Superior temporal gyrus (tissue), 1 donor: ENCODE results near the gene STPG3.

ENCODE experiments used
- DNase-seq: peaks from one replicate; pipeline ENCODE4 v3.0.0-alpha.2; 2016; ENCODE audit errors: extremely low spot score

The STPG3 gene

DNA sequence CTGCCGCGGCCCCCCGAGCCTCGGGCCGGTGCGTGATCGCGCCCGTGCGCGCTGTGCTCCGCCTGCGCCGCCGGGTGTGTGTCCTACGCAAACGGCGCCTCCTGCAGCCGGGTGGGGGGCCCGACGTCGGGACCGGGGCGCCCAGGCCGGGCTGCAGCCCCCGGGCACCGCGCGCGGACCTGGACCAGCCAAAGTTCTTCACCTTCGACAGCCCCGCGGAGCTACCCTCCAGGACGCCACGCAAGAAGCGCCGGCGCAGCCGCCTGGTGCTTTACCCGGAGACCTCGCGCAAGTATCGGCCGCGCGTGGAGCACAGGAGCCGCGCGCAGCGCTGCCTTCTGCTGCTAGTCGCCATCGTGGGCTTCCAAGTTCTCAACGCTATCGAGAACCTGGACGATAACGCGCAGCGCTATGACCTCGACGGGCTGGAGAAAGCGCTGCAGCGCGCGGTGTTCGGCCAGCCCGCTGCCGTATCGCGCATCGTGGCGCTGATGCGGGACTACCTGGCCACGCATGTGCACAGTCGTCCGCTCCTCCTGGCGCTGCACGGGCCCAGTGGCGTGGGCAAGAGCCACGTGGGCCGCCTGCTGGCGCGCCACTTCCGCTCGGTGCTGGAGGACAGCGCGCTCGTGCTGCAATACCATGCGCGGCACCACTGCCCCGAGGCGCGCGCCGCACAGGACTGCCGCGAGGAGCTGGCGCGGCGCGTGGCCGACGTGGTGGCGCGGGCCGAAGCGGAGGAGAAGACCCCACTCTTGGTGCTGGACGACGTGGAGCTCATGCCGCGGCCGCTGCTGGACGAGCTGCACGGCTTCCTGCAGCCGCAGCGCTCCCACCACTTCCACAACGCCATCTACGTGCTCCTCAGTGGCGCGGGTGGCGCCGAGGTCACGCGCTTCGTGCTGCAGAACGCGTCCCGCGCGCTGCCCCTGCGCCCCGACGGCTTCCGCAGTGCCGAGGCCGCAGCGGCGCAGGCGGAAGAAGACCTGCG is 27.9 kb downstream of the STPG3 start:
- no peak for DNase-seq

DNA sequence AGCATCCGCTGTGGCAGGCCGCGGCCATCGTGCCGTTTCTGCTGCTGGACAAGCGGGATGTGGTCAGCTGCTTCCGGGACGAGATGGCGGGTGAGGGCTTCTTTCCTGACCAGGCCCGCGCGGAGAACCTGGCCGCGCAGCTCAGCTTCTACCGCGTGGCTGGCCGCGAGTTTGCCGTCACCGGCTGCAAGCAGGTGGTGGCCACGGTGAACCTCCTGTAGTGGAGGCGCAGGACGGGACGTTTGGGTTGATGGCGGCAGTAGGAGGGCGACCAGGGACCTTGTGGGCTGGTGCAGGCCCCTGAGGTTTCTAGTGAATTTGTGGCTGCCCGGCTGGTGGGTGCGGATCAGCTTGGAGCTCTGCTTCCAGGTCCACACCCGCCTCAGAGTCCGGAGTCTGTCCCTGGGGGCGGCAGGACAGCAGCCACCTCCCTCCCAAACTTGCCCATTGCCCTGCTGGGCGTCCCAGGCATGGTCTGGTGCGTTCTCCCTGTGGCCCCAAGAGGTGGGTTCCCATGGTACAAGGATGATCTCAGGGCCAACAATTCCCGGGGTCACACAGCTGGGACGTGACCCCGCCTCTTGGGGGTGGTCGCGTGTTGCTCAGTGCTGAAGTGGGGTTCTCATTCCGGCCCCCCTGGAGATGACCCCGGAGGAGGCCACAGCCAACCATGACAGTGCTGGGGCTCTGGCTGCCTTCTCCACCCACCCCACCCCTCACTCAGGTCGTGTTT is 28.8 kb downstream of the STPG3 start:
- DNase-seq, result no peak

- DNase-seq, result no peak
Observed at GRCh38 chr9:137280474-137281344, 29.6 kb downstream of the STPG3 start.

- DNase-seq, result no peak
Observed at GRCh38 chr9:137281345-137282116, 30.4 kb downstream of the STPG3 start.

DNA sequence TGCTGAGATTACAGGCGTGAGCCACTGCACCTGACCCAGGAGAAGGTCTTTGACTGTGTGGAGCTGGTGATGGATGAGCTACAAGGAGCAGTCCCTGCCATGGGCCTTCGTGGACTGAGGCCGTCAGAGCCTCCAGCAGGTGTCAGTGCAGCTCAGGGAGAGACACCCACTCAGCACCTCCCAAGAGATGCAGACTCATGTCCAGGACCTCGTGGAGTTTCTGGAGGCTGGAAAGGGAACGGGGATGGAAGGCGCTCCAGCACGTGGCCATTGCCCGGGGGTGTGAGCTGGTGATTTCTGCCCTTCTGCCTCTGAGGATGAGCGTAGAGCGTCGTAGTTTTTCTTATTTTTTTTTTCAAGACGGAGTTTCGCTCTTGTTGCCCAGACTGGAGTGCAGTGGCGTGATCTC is 35.9 kb downstream of the STPG3 start:
- DNase-seq, result no peak

GRCh38 chr9:137293094-137293481 is 42.0 kb downstream of the STPG3 start:
- DNase-seq, result no peak

DNA sequence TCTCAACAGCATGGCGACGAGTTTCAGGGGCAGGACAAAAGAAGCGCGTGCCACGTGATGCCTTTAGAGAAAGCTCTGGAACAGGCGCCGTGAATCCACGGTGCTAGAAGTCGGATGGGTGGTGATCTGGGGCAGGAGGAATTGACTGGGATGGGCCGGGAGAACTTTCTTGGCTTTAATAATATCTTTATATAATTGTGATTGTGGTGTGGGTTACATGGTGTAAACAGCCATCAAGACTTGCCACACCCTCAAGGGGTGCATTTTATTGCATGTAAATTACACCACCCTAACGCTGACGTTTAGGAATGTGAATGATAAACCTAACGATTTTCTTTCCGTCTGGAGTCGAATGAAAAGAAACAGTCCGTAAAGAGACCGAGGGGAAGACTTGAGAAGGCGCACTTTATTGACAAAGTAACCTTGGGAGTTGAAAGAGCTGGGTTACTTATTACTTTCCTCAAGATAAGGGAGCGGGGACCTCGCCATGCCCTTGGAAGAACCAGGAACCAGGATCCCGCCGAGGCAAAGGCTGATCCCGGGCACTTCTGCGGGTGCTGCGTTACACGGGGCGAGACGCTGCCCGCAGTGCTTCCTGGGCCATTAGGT is 42.5 kb downstream of the STPG3 start:
- DNase-seq, result no peak

- DNase-seq, result no peak
Observed at GRCh38 chr9:137294091-137294680, 43.1 kb downstream of the STPG3 start.

DNA sequence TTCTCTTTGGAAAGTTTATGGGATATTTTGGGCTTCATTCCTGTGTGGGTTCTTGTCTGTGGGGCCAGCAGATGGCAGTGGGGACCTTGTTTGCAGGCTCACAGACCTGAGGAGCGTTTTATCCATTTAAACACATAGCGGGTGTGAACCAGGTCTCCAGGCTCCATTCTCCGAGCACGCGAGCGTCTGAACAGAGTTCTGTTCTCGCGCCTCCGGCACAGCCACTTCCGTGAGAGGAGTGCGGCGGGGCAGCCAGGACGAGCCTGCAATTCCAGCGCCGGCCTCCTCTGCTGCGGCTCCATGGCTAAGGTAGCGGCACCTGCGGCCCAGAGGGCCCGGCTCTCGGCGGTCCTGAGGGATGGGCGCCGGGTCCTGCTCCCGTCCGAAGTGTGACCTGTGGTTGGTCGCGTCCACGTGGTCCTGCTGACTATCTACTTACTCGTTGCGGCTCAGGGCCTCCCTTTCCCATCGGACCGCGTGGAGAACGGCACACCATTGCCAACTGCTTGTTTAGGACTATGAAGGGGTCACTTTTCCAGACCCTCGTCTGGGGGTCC is 43.7 kb downstream of the STPG3 start:
- DNase-seq, result no peak

DNA sequence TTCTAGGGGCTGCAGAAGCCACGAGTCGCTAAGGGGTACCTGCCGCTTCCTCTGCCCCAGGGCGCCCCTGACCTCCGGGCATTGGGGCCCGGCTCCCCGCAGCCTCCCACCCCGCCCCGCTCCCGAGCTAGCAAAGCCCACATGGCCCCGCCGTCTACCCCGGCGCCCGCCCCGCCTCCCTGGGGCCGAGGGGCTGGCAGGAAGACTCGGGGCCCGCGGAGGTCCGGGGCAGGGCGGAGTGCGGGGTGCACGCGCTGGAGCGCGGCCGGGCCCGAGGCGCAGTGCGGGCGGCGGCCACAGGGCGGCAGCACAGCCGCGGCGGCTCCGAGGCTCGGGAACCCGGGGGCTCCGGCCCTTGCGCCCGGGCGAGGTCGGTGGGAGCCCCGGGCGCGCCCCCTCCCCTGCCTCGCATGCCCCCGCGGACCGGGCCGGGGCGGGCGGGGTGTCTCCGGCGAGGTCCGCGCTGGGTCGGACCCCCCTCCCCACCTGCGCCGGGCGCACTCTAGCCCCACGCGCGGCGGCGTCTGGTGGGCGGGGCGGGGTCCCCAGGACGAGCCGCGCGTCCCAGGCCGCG is 44.2 kb downstream of the STPG3 start:
- DNase-seq, result no peak

- DNase-seq, result no peak
Observed at GRCh38 chr9:137295849-137296669, 45.0 kb downstream of the STPG3 start.

- no peak for DNase-seq
Observed at GRCh38 chr9:137296670-137297664, 45.9 kb downstream of the STPG3 start.

DNA sequence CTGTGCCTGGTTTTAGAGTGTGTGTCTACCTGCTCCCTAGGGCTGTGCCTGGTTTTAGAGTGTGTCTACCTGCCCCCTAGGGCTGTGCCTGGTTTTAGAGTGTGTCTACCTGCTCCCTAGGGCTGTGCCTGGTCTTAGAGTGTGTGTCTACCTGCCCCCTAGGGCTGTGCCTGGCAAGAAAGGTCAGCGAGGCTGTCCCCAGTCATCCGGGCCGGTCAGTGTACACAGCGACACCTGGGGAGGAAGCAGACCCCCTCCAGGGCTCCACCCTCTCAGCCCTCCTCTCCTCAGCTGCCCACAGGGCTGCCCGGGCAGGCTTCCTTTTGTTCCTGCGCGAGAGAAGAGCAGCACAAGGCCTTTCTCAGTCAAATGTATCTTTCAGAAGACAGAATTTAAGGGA is 46.9 kb downstream of the STPG3 start:
- DNase-seq, result no peak

DNA sequence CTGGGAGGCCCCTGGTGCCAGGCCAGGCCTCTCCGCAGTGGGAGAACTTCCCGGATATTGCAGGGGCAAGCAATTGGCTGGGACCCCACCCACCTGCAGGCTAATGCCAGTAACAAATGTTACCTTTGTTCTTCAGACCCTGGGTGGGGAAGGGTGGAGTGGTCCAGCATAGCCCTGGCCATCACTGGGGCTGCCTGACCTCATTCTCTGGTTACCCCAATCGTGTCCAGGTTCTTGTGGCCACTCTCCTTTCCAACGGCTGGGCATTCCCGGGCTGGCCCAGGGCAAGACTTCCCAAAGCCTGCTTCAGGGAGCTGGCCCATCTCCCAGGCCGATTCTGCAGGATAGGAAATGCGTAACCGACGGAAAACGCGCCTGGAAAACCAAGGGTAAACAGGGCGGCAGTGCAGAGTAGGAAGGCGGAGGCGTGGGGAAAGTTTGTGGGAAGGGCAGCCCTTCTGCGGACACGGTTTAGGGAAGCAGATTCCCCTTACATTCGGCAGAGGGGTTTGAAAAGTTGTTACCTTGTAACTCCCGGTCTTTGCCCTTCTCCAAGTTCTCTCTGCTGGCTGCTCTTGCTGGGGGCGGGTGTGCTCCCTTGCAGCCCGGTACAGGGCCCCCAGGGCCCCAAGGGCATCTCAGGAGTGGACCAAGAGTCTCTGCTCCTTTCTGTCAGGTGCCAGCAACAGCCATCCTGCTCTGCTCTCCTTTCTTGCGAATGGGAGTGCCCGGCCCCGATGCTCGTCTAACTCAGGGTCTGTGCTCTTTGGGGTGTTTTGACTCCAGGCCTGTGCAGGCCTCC is 47.5 kb downstream of the STPG3 start:
- no peak for DNase-seq

DNA sequence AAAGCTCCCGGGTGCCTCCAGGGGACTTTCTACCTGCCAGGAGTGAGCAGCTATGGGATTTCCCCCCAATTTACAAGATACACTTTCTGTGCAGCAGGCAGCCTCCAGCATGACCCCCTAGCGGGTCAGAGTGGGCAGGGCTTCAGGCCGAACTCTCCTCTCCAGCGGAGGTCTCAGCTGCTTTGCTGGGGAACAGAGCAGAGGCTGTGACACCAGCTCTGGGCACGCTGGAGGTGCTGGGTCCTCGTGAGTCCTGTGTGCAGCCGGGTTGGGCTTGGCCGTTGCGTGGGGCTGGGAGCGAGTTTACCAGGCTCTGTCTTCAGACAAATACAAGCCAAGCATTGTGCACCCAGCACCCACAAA is 48.1 kb downstream of the STPG3 start:
- no peak for DNase-seq

DNA sequence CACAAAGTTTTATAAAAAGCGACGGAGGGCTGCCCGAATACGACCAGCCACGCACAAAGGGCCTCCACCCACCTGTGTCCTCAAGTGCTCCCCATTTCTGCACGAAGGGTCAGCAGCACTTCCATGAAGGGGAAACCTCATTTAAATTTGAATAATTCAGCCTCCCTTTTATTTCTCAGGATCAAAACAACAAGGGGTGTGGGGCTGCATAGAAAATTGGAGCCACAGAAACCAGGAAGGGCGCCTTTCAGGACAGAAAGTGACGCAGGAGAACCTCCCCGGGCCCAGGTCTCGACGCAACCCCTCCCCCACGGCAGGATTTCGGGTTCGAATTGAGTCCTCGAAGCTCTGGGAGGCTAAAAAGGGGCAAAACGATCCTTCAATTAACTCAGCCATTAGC is 48.9 kb downstream of the STPG3 start:
- no peak for DNase-seq

DNA sequence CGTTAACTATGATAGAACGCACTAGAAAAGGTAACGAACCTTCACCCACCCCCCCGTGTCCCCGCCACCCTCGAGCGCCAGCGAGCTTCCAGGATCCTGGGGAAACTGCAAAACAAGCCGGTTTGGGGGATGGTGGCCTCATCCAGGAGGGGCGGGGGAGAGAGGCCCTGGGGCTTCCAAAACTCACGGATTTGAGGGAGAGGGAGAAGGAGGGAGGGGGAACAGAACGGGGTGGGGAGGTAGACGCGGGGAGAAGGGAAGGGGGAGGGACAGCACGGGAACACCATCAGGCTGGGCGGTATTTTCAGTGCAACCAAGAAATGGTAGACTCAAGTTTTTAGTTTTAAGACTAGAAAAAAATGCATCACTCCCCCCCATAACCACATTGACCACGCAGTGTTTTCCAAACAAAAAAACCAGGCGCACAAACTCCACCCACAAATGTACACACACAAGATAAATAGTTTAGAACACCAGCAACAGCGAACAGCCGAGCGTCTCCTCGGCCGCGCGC is 49.5 kb downstream of the STPG3 start:
- no peak for DNase-seq
